PC-9 (cell line): ENCODE measurements around the gene ABCD4. TPM values are rescaled to one million over a fixed set of nuclear protein-coding genes. Genes with fewer than 3 reads are reported as not detected.

Experiments
- BruUV-seq: library from RNA; stranded (reverse); fragments of 400-500 nt; replicated peaks from 2 replicates; lab custom pipeline; 2021; lab: Mats Ljungman, UMichigan
- CTCF ChIA-PET: fragments of 300-600 bp; sonication (Branson Sonifier 250); formaldehyde crosslinking; loops from one replicate; lab custom pipeline; 2022; ENCODE audit warnings: antibody characterized with exemption; lab: Charles Lee
- POLR2A ChIA-PET: fragments of 300-600 bp; sonication (Branson Sonifier 250); formaldehyde crosslinking; loops from one replicate; lab custom pipeline; 2022; ENCODE audit warnings: antibody characterized with exemption; ENCODE audit not compliant: unreplicated experiment; lab: Charles Lee
- DNase-seq, 2 experiments: peaks; one replicate each; pipeline versions ENCODE4 v3.0.0 to v3.0.0-alpha.2; 2015 to 2022; ENCODE audit warnings: mixed read lengths in 1 of 2
- H2AFZ ChIP-seq: fragments of 200-600 bp; sonication (generic); 2 replicates; pipeline ENCODE4 v1.8.1; 2017; ENCODE audit warnings: antibody characterized with exemption
- H3F3A ChIP-seq: fragments of 200-600 bp; sonication (generic); 2 replicates; pipeline ENCODE4 v1.8.1; 2017; ENCODE audit warnings: antibody characterized with exemption, mild to moderate bottlenecking, low read depth; ENCODE audit not compliant: insufficient read depth
- H3K27ac ChIP-seq: fragments of 200-600 bp; sonication (generic); 2 replicates; pipeline ENCODE4 v1.6.1; 2016; ENCODE audit warnings: mixed run types
- H3K27me3 ChIP-seq: fragments of 200-600 bp; sonication (generic); 2 replicates; pipeline ENCODE4 v1.6.1; 2016; ENCODE audit warnings: low read depth, mixed run types; ENCODE audit not compliant: insufficient read depth
- H3K36me3 ChIP-seq: fragments of 200-600 bp; sonication (generic); 2 replicates; pipeline ENCODE4 v1.6.1; 2016; ENCODE audit warnings: low read depth, mixed run types
- H3K4me1 ChIP-seq: fragments of 200-600 bp; sonication (generic); replicated peaks from 2 replicates; pipeline ENCODE4 v1.6.1; 2016; ENCODE audit warnings: mixed run types; ENCODE audit not compliant: insufficient read depth
- H3K4me2 ChIP-seq: fragments of 200-600 bp; sonication (generic); 2 replicates; pipeline ENCODE4 v1.6.1; 2017; ENCODE audit warnings: mixed run types
- H3K4me3 ChIP-seq: fragments of 200-600 bp; sonication (generic); 2 replicates; pipeline ENCODE4 v1.6.1; 2016; ENCODE audit warnings: mixed run types
- H3K79me2 ChIP-seq: fragments of 200-600 bp; sonication (generic); 2 replicates; pipeline ENCODE4 v1.6.1; 2017; ENCODE audit warnings: low read depth, mixed run types
- H3K9me2 ChIP-seq: fragments of 200-600 bp; sonication (generic); 2 replicates; pipeline ENCODE4 v1.8.1; 2017; ENCODE audit warnings: mild to moderate bottlenecking; ENCODE audit not compliant: insufficient read depth
- H3K9me3 ChIP-seq: fragments of 200-600 bp; sonication (generic); 2 replicates; pipeline ENCODE4 v1.8.1; 2016; ENCODE audit warnings: low read depth; ENCODE audit not compliant: insufficient read depth
- H4K20me1 ChIP-seq: fragments of 200-600 bp; sonication (generic); 2 replicates; pipeline ENCODE4 v1.8.1; 2017; ENCODE audit not compliant: insufficient read depth
- CTCF ChIP-seq: fragments of 200-600 bp; sonication (generic); conservative IDR thresholded peaks from 2 replicates; pipeline ENCODE4 v1.6.1; 2017; ENCODE audit warnings: mixed run types, antibody characterized with exemption, mild to moderate bottlenecking, moderate library complexity
- EZH2 ChIP-seq: fragments of 200-600 bp; sonication (generic); IDR thresholded peaks from 2 replicates; pipeline ENCODE4 v1.8.0; 2017; ENCODE audit warnings: antibody characterized with exemption, low read depth
- intact Hi-C: fragments of 100-400 bp; cut with micrococcal nuclease; formaldehyde crosslinking; loops from one replicate; pipeline ENCODE4 v1.10.0; 2022; ENCODE audit not compliant: unreplicated experiment
- total RNA-seq: library from RNA; stranded (reverse); gene quantifications from 2 replicates; pipeline ENCODE4 v1.2.3, GENCODE V29; 2021

Gene ABCD4
- total RNA-seq, 1 experiment from 2014 or later, result 150 TPM

GRCh38 chr14:74301594-74302151 is 1.1 kb downstream of the ABCD4 start:
- H3K4me1 ChIP-seq, result peaks cover 16% of the 10 kb centered on the region
- no peak for TF ChIP-seq EZH2
- no peak for TF ChIP-seq CTCF
- peaks cover 45% of the 10 kb centered on the region for H3K79me2 ChIP-seq
- H4K20me1 ChIP-seq, result peaks cover 14% of the 10 kb centered on the region
- intact Hi-C loops, result loop anchor here (2.0 kb wide), 1 partner anchor 461 kb away; the partner anchor contains the start of gene YLPM1
- peak overlapping the region; percentile 98; the same call in 1 of the 2 replicates for H2AFZ ChIP-seq
- peak overlapping the region; percentile 61 for H3K4me3 ChIP-seq
- no peak overlapping the region for H3K27ac ChIP-seq
- ChIA-PET CTCF (interaction anchor here (0.5 to 1.2 kb wide), 2 partner anchors 57 to 139 kb away, joined by 3 to 8 read pairs; no protein-coding TSS in a partner anchor), POLR2A (interaction anchor here (0.6 kb wide), 1 partner anchor 661 kb away, joined by 3 read pairs; no protein-coding TSS in a partner anchor)
- no peak for DNase-seq
- TSS peak; percentile 35 for BruUV-seq
- peaks cover 22% of the 10 kb centered on the region for H3K36me3 ChIP-seq
- no peaks in the 10 kb centered on the region for H3K9me3 ChIP-seq
- no peaks in the 10 kb centered on the region for H3K9me2 ChIP-seq
- no peaks in the 10 kb centered on the region for H3K27me3 ChIP-seq
- no peaks in the 10 kb centered on the region; the same call in 1 of the 2 replicates for H3F3A ChIP-seq
- H3K4me2 ChIP-seq, result peak overlapping the region; percentile 72

GRCh38 chr14:74299061-74299545 is 3.6 kb downstream of the ABCD4 start:
- Histone ChIP-seq H3F3A (no peaks in the 10 kb centered on the region; the same call in 1 of the 2 replicates), H3K36me3 (peaks cover 22% of the 10 kb centered on the region), H3K27ac (no peak overlapping the region), H3K9me3 (no peaks in the 10 kb centered on the region), H3K79me2 (peaks cover 45% of the 10 kb centered on the region), H3K27me3 (no peaks in the 10 kb centered on the region), H3K4me1 (peaks cover 16% of the 10 kb centered on the region), H2AFZ (no peak overlapping the region), H3K9me2 (no peaks in the 10 kb centered on the region), H3K4me2 (no peak overlapping the region), H4K20me1 (peaks cover 19% of the 10 kb centered on the region), H3K4me3 (no peak overlapping the region)
- CTCF ChIA-PET, result interaction anchor here (0.6 kb wide), 2 partner anchors 24 to 48 kb away, joined by 3 read pairs; no protein-coding TSS in a partner anchor
- TF ChIP-seq EZH2, result no peak
- no peak for TF ChIP-seq CTCF
- DNase-seq, result peak in 1 of 2 experiments; percentile 34
- intact Hi-C loops, result no loop called here
- POLR2A ChIA-PET, result interaction anchor here (0.6 kb wide), 3 partner anchors 7 to 1169 kb away, joined by 4 to 15 read pairs (median 4); no protein-coding TSS in a partner anchor
- BruUV-seq, result no TSS peak

GRCh38 chr14:74297986-74298385 is 4.7 kb downstream of the ABCD4 start:
- H3K27me3 ChIP-seq, result no peaks in the 10 kb centered on the region
- POLR2A ChIA-PET, result interaction anchor here (0.6 kb wide), 2 partner anchors 145 to 226 kb away, joined by 3 to 4 read pairs; no protein-coding TSS in a partner anchor
- H3K9me2 ChIP-seq, result no peaks in the 10 kb centered on the region
- no peaks in the 10 kb centered on the region; the same call in 1 of the 2 replicates for H3F3A ChIP-seq
- CTCF ChIA-PET, result interaction anchor here (0.5 to 0.6 kb wide), 3 partner anchors 46 to 189 kb away, joined by 3 read pairs; no protein-coding TSS in a partner anchor
- intact Hi-C loops, result no loop called here
- H3K4me1 ChIP-seq, result peaks cover 10% of the 10 kb centered on the region
- peaks cover 40% of the 10 kb centered on the region for H3K79me2 ChIP-seq
- H3K9me3 ChIP-seq, result no peaks in the 10 kb centered on the region
- H3K36me3 ChIP-seq, result peaks cover 22% of the 10 kb centered on the region
- TF ChIP-seq EZH2 (no peak), CTCF (no peak)
- H2AFZ ChIP-seq, result no peak overlapping the region
- H4K20me1 ChIP-seq, result peaks cover 30% of the 10 kb centered on the region
- no TSS peak for BruUV-seq
- no peak for DNase-seq
- H3K4me3 ChIP-seq, result no peak overlapping the region
- H3K4me2 ChIP-seq, result no peak overlapping the region
- H3K27ac ChIP-seq, result no peak overlapping the region
